GM21717 (cell line): ENCODE measurements around the gene PTGES2.
"Not testable (repeated sequence)": the region's sequence is repeated elsewhere in the genome, so short reads cannot be mapped to it uniquely, and the experiment has no call there.

Experiments
- ATAC-seq: cut with Tn5 transposase; IDR thresholded peaks from one replicate; pipeline ENCODE4 v1.9.1; 2021; ENCODE audit warnings: mild to moderate bottlenecking, moderate library complexity; ENCODE audit not compliant: unreplicated experiment

PTGES2 gene

DNA sequence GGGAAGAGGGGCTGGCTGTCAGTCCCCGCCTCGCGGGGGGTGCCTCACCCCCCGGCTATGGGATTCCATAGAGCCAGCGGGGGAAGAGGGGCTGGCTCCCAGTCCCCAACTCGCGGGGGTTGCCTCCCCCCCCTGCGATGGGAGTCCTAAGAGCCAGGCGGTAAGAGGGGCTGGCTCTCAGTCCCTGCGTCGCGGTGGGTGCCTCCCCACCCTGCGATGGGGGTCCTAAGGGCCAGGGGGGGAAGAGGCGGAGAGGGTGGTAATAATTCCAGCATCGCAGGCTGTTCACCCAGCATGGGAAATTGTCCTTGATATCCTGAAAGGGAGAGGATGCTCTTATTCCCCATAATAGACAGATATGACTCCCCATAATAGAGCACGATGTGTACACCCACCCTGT, 12.1 kb upstream of the PTGES2 start:
- ATAC-seq: no peak

GRCh38 chr9:128138001-128138400, 10.5 kb upstream of the PTGES2 start:
- no peak for ATAC-seq

DNA sequence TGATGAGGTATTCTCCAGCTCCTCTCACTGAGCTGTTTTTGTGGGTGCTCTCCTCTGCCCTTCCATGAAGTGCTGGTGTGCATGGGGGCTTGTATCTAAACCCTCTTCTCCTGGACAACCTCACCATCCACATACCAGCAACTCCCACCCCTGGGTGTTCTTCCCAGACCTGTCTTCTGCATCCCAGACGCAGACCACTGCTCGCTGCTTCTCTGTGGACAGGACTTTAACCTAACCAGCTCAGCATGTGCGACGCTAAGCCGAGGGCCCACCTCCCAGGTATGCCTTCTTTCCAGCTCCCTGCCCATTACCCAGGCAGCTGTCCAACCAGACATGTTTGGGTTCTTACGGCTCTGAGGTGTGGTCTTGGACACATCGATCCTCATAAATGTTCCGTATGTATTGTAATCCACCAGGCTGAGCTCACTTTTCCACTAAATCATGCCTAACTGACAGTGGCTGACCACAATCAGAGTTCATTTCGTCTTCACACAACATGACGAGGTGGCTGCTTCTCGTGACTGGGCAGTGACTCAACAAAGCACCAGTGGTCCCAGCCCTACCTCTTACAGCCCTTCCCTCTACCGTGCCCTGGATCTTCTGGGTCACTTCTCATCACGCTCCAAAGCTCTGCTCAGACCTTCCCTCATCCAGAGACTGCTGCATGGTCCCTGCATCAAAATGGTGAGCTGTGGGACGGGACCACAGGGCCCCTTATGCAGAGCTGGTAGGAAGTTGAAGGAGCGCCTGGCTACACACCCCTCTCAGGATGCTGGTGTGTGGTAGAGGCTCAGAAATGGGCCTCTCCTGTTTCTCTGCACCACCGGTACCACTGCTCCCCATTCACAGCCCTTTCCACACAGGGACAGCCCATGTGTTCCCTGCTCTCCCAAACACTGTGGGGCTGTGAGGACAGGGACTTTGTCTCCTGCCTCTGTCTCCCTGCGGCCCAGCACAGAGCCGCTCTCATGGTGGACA, 9.6 kb upstream of the PTGES2 start:
- ATAC-seq: no peak

- not testable (repeated sequence) for ATAC-seq
Measured at GRCh38 chr9:128135561-128135960, 8.0 kb upstream of the PTGES2 start.

DNA sequence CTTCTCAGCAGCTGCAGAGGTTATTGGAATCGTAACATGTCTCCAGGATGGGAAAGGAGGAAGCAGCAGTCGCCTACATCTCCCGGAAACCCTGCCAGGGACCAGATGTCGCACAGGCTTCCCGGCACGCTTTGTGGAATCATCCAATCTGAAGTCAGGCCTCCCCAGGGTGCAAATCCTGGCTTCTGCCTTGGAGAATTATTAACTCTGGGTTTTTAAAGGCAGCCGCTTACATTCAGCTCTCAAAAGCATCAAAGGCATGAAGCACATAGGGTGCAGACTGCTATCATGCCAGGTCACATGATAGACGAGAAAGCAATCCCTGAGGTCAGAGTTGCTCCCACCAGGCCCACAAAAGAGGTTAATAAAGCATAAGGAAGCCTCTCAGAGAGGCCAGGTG, 4.6 kb upstream of the PTGES2 start:
- ATAC-seq: not testable (repeated sequence)

DNA sequence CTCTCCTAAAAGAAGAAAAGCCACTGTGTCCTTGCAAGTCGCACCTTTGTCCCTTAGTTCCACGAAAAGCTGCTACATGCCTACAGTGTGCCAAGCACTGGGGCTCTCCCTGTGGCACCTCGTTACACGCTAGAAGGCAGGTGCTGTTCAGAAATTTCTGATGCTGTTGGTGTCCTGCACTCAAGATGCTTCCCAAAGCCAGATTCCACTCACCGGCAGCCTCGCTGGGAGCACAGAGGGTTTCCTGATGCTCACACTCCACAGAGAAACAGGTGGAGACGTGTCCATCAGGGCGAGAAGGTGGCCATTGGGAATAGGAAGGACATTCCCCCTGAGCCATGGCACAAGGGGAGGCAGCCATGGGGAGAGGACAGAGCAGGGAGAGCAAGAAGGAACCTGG, 3.8 kb upstream of the PTGES2 start:
- ATAC-seq: not testable (repeated sequence)

- not testable (repeated sequence) for ATAC-seq
Measured at GRCh38 chr9:128130651-128131050, 3.1 kb upstream of the PTGES2 start.

- ATAC-seq: not testable (repeated sequence)
Measured at GRCh38 chr9:128129976-128130590, 2.6 kb upstream of the PTGES2 start.

DNA sequence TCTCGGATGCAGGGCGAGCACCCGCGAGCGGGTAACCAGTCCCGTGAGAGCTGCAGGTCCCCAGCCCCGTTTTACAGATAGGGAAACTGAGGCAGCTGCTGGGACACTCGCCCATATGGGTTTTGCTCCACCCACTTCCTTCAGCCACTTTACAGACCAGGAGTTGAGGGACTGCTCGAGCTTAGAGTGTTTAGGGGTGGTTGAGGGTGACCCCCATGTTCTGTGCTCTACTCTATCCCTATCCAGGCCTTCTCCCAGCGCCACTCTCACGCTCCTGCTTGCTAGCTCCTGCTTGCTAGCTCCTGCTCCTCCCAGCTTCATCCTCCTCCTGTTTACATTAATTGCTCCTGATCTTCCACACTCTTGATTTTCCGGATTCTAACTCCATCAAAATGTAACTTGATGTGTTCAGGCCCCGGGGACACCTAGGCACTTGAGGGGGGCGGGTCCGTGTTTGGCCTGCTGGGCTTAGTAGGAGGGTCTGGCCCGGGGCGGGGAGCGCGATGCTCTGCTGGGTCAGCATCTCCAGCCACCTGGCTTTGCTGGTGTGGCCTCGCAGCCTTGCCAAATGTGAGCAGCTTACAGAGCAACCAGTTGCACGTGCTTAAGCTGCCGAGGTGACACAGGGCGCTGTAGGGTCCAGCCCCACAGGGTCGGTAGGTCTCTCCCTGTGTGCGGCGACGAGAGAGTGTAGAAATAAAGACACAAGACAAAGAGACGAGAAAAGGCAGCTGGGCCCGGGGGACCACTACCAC, 1.5 kb upstream of the PTGES2 start:
- no peak for ATAC-seq

DNA sequence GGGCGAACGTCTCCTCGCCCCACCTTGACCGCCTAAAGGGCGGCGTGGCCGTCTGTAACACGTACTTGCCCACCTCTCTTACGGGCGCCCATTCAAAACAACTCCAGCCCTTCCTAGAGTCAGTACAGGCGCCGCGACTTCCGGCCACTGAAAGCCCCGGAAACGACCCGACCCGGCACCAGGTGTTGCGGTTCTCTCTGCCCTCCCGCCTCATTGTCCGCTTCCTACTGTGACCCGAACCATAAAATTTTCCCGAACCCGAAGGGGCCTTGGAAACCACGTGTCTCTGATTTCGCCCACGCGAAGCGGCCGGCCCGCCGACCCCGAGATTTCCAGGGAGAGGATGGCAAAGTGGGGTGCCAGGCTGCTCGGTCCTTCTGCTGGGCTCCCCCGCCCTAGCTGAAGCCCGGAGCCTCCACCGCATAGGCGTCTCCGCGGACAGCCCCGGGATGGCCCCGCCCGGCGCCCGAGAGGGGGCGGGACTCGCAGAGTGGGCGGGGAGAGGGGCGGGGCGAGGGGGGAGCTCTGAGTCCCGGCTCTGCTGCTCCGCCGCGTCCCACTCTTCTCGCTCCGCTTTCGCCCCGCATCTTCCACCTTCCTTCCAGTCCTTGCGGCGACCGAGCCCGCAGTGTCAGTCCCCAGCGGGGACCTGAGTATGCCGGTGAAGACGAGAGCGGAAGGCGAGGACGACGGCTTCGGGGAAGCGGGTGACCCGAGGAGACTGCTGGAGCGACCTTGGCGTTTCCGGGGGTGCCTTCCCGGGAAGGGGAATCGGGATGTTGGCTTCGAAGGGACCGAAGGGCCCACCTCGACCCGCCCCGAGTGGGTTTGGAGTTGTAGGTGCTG, 684 bp upstream of the PTGES2 start:
- ATAC-seq: peak; percentile 52

DNA sequence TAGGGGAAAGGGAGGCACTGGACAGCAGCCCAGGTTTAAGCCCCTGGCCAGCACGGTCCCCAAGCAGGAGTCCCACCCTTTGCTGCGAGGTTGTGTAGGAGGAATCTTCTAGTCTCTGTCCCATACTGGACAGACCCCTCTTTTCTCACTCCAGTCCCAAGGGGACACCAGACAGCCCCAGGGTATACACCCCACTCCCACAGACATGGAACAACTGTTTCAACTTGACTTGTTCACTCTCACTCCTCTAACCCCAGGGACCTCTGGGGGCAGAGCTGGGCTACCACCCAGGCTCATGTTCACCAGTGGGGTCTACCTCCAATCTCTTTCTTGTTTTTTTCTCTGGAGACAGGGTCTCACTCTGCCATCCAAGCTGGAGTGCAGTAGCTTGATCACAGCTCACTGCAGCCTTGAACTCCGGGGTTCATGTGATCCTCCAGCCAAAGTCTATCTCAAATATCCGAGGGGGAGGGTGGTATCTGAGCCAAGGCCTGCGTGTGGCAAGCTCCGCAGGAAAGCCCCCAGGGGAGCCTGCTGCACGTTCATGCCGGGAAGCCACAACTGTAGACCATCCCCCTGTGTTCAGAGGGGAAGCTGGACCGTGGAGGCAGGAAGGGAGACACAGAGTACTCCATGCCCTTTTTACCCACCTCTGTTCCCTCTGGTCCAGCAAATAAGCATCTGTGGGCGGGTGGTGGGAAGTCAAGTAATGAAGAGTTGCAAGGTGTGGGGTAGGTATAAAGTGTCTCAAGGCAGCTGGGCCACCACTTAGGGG, 1.8 kb downstream of the PTGES2 start:
- ATAC-seq: no peak

DNA sequence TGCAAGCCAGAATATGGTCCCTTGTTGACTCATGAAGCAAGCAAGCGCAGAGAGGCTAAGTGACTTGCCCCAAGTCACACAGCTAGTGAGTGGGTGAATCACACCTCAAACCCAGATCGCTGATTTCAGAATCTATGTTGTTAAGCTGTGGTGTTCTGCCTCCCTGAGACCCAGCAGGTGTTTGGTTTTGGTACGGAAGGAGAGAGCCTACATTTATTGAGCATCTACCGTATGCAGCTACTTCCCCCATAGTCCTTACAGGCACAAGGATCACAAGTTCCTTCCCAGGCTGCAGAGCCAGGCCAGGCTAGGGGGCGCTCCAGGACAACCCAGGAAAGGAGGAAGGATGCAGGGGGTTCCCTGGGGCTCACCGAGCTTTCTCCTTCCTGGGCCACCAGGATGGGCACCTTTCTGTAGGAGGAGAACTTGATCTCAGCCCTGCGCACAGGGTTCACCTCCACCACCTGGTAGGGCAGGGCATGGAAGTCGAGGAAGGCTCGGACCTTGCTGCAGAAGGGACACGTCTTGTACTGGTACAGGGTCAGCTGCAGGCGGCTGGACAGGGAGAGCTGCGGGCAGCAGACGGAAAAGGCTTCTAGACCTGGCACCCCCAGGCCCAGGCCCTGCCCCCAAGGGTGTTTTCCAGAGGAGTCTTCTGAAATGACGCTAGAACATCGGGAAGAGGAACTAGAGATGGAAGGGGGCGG, 2.5 kb downstream of the PTGES2 start:
- ATAC-seq: no peak

DNA sequence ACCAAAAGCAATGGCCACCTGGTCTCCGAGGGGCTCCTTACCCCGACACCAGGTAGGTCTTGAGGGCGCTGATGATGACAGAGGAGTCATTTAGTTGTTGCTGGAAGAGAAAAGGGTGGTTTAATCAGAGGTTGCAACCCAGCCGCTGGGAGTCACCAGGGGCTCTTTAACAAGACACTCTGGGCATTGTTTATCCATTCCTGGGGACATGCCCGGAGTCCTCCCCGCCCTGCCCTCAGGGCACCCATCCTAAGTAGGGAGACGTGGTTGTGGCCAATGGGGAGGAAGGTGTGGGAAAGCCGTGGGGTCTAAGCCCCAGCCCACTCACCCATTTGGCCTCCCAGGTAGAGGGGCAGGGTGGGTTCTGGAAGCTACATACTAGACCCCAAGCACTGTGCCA, 3.1 kb downstream of the PTGES2 start:
- ATAC-seq: no peak

DNA sequence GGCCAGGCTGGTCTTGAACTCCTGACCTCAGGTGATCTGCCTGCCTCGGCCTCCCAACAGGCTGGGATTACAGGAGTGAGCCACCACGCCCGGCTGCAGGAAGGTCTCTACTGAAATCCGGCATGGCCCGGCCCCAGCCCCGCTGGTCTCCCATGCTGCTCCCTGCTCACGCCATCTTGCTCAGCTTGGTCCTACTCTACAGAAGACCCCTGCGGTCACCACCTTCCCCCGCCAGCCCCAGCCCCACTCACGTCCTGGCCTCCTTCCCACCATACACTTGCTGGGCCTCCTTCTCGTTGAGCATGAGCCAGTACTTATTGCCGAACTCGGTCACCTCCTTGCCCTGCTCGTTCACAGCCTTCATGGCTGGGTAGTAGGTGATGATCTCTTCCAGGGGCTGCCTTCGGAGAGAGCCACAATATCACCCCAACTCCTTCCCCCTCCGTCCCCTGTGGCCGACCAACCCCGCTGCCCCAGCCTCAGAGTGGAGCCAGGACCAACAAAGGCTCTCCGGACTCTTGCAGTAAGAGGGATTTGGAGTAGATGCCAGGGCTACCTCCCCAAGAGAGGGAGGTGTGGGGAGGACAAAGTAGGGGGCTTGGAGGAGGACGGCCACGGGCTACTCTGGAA, 4.0 kb downstream of the PTGES2 start:
- ATAC-seq: no peak

DNA sequence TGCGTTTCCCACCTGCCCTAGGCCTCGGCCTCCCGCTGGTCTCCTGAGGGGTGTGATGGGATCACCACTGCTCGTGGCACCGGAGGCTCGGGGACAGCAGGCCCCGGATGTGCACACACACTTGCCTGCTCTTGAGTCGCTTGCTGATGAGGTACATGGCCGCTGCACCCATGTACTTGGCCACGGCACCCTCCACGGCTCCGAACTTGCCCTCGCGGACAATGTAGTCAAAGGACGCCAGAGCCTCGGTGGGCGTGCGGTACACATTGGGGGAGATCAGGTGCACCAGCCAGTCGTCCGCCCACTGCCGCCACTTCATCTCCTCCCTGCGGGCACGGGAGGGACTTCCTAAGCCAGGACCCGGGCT, 4.7 kb downstream of the PTGES2 start:
- ATAC-seq: no peak

GRCh38 chr9:128121924-128122808, 5.4 kb downstream of the PTGES2 start:
- no peak for ATAC-seq

DNA sequence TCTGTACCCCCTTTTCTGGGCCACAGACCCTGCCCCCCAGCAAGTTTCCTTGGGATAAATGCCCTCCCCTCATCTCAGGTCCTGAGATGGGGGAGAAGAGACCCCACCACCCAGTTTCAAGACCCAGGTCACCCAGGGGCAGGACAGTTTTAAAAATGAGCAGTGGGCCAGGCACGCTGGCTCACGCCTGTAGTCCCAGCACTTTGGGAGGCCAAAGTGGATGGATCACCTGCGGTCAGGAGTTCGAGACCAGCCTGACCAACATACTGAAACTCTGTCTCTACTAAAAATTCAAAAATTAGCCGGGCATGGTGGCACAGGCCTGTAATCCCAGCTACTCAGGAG, 6.1 kb downstream of the PTGES2 start:
- ATAC-seq: no peak
